Measurements from ENCODE around the gene INHBA. TPM values are rescaled to one million over a fixed set of nuclear protein-coding genes. Genes with fewer than 3 reads are reported as not detected.

Gene INHBA
- total RNA-seq, 1 donor from 2014 or later: 601 TPM

DNA sequence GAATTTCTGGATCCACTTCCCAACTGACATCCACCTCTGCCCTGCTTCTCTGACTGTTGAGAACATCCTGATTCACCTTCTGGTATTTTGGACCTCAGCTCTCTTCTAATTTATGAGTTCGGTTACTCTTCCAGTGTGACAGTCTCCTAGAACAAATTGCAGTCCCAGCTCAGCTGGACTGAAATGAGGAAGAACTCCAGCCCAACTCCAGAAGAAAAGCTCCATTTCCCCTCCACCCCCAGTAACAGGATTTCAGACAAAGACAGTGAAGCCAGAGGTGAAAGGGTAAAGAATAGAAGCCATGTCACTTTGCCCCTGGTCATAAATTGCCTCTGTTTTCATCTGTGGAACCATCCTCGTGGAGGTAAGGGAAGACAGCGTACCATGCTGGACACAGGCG lies 26.2 kb upstream of the INHBA start:
- peaks cover 1% of the 10 kb centered on the region for H3K36me3 Mint-ChIP-seq (ENCODE audit: low read depth)
- no peak overlapping the region for H3K4me3 Mint-ChIP-seq (ENCODE audit: unreplicated experiment)
- DNase-seq (ENCODE audit: low spot score): no peak
- peaks cover 38% of the 10 kb centered on the region for H3K4me1 Mint-ChIP-seq (ENCODE audit: low read depth)
- TF ChIP-seq, protein P1, sequence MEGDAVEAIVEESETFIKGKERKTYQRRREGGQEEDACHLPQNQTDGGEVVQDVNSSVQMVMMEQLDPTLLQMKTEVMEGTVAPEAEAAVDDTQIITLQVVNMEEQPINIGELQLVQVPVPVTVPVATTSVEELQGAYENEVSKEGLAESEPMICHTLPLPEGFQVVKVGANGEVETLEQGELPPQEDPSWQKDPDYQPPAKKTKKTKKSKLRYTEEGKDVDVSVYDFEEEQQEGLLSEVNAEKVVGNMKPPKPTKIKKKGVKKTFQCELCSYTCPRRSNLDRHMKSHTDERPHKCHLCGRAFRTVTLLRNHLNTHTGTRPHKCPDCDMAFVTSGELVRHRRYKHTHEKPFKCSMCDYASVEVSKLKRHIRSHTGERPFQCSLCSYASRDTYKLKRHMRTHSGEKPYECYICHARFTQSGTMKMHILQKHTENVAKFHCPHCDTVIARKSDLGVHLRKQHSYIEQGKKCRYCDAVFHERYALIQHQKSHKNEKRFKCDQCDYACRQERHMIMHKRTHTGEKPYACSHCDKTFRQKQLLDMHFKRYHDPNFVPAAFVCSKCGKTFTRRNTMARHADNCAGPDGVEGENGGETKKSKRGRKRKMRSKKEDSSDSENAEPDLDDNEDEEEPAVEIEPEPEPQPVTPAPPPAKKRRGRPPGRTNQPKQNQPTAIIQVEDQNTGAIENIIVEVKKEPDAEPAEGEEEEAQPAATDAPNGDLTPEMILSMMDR (IDR thresholded peaks at IDR 0.05): no peak
- H3K27ac Mint-ChIP-seq (ENCODE audit: unreplicated experiment): no peak overlapping the region
- H3K9me3 Mint-ChIP-seq (ENCODE audit: low read depth): no peaks in the 10 kb centered on the region
- H3K27me3 Mint-ChIP-seq (ENCODE audit: low read depth): no peaks in the 10 kb centered on the region

DNA sequence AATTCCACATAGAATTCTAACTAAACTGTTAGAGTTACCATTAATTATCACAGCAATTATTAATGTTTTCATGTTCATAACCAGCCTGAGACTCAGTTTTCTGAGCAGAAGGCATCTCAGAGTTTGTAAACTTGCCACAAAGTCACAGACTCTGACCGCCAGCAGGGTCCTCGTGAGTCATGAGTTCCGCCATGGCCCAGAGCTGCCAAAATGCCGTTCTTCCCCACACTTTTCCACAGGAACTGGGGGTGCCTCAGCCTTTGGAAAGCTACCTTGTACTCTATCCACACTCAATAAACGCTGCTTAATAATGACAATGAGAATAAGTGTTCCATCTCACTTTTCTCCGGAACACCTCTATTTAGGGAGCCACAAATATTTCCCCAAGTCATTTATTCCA lies 22.1 kb upstream of the INHBA start:
- H3K4me1 Mint-ChIP-seq (ENCODE audit: low read depth): peaks cover 8% of the 10 kb centered on the region
- no peak for DNase-seq (ENCODE audit: low spot score)
- peaks cover 7% of the 10 kb centered on the region for H3K36me3 Mint-ChIP-seq (ENCODE audit: low read depth)
- no peak overlapping the region for H3K27ac Mint-ChIP-seq (ENCODE audit: unreplicated experiment)
- no peak overlapping the region for H3K4me3 Mint-ChIP-seq (ENCODE audit: unreplicated experiment)
- no peaks in the 10 kb centered on the region for H3K27me3 Mint-ChIP-seq (ENCODE audit: low read depth)
- H3K9me3 Mint-ChIP-seq (ENCODE audit: low read depth): peaks cover 19% of the 10 kb centered on the region
- TF ChIP-seq, protein P1 (IDR thresholded peaks at IDR 0.05): no peak

DNA sequence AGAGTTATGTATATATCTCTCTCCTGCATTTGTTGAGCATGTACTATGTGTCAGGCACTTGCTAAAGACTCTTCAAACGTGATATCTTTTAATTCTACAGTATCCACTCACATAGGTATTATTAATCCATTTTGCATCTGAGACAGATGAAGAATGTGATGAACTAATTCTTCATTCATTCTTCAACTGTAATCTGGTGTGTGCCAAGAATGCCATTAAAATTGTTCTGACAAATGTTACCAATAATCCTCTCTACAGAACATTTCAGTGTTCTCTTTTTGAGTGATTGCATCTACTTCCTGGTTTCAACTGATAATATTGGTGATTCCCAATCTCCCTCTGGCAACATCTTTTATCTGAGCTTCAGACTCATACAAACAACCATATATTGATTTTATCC lies 18.0 kb upstream of the INHBA start:
- Mint-ChIP-seq H3K36me3 (ENCODE audit: low read depth) (peaks cover 5% of the 10 kb centered on the region), H3K27ac (ENCODE audit: unreplicated experiment) (no peak overlapping the region), H3K4me1 (ENCODE audit: low read depth) (peaks cover 2% of the 10 kb centered on the region), H3K9me3 (ENCODE audit: low read depth) (peaks cover 19% of the 10 kb centered on the region), H3K27me3 (ENCODE audit: low read depth) (no peaks in the 10 kb centered on the region), H3K4me3 (ENCODE audit: unreplicated experiment) (no peak overlapping the region)
- DNase-seq (ENCODE audit: low spot score): no peak
- TF ChIP-seq, protein P1 (IDR thresholded peaks at IDR 0.05): no peak

DNA sequence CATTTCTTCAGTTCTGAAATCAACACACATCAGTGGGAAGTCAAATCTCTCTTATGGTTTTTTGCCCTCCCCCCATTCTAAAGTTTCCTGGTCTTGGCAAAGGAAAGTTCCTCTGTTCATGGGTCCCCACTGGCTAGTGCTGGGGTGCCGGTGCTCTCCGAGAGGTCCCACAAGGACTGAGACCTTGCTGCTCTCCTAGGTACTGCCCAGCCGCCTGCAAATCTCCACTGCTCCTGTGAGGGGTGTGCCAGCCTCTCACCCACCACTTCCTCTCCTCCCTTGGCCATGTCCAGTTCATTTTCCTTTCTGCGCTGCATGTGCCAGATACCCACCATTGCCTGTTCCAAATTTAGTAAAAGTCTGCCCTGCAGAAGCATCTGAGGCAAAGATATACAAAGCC lies 17.2 kb upstream of the INHBA start:
- Mint-ChIP-seq H3K4me1 (ENCODE audit: low read depth) (no peaks in the 10 kb centered on the region), H3K27me3 (ENCODE audit: low read depth) (no peaks in the 10 kb centered on the region), H3K4me3 (ENCODE audit: unreplicated experiment) (no peak overlapping the region), H3K9me3 (ENCODE audit: low read depth) (peaks cover 19% of the 10 kb centered on the region), H3K36me3 (ENCODE audit: low read depth) (peaks cover 5% of the 10 kb centered on the region), H3K27ac (ENCODE audit: unreplicated experiment) (no peak overlapping the region)
- no peak for DNase-seq (ENCODE audit: low spot score)
- TF ChIP-seq, protein P1 (IDR thresholded peaks at IDR 0.05): no peak

DNA sequence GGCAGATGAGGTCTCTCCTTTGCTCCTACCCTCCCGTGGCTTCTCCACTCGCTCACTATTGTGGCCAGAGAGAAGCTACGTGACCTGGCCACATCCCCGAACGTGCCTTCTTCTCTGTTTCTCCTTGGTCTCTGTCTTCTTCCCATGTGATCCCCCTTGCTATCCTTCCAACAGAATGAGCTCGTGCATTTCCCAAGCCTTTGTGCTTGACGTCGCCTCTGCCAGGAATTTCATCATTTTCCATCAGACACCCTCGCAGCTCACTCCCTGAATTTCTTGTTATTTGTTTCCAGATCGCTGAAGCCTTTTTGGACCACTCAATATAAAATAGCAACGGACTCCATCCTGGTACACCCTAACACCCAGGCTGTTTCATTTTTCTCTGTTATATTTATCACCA lies 13.8 kb upstream of the INHBA start:
- Mint-ChIP-seq H3K4me1 (ENCODE audit: low read depth) (no peaks in the 10 kb centered on the region), H3K36me3 (ENCODE audit: low read depth) (no peaks in the 10 kb centered on the region), H3K27me3 (ENCODE audit: low read depth) (no peaks in the 10 kb centered on the region), H3K27ac (ENCODE audit: unreplicated experiment) (no peak overlapping the region), H3K9me3 (ENCODE audit: low read depth) (peaks cover 7% of the 10 kb centered on the region), H3K4me3 (ENCODE audit: unreplicated experiment) (no peak overlapping the region)
- TF ChIP-seq, protein P1 (IDR thresholded peaks at IDR 0.05): no peak
- no peak for DNase-seq (ENCODE audit: low spot score)
